ENCODE measurements around the gene VSIG4.

- TF ChIP-seq, protein P1, sequence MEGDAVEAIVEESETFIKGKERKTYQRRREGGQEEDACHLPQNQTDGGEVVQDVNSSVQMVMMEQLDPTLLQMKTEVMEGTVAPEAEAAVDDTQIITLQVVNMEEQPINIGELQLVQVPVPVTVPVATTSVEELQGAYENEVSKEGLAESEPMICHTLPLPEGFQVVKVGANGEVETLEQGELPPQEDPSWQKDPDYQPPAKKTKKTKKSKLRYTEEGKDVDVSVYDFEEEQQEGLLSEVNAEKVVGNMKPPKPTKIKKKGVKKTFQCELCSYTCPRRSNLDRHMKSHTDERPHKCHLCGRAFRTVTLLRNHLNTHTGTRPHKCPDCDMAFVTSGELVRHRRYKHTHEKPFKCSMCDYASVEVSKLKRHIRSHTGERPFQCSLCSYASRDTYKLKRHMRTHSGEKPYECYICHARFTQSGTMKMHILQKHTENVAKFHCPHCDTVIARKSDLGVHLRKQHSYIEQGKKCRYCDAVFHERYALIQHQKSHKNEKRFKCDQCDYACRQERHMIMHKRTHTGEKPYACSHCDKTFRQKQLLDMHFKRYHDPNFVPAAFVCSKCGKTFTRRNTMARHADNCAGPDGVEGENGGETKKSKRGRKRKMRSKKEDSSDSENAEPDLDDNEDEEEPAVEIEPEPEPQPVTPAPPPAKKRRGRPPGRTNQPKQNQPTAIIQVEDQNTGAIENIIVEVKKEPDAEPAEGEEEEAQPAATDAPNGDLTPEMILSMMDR (conservative IDR thresholded peaks at IDR 0.05; ENCODE audit: low read length): no peak
- TF ChIP-seq EZH2phosphoT487 (IDR thresholded peaks at IDR 0.05; ENCODE audit: borderline replicate concordance): no peak
Observed at GRCh38 chrX:66036231-66036630, 3.6 kb downstream of the VSIG4 start.

All from Loucy (cell line).